ENCODE measurements around the gene RBM11.

DNA sequence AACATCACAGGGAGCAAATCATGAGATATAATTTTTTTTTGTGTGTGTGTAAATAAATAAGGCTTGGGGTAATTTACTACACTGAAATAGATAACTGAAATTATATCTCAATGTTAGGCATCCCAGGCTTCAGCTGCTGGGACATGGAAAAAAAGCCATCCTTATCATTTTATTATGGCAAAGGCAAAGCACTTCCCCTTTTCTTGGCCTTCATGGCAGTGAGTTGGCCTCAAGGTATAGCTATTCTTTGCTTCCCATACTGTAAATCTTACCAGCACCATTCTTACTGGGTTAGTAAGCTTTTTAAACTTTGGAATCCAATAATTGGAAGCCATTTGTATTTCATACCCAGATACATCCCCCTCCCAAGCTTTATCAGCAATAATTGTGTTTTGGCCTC is 29.0 kb downstream of the RBM11 start:
- TF ChIP-seq POLR2A (IDR thresholded peaks at IDR 0.05; ENCODE audit: low read length) (no peak), GATA1 (IDR thresholded peaks at IDR 0.05; ENCODE audit: low read depth, low read length) (no peak)

Data from erythroblast (primary cell).